H9 (cell line): Measurements from ENCODE around the gene VPS29. TPM values are rescaled to one million over a fixed set of nuclear protein-coding genes. Genes with fewer than 3 reads are reported as not detected.

Experiments used
- DNase-seq: peaks from one replicate; pipeline ENCODE4 v3.0.0-alpha.2; 2017
- H2AFZ ChIP-seq: one replicate; pipeline ENCODE4 v1.6.1; 2013; ENCODE audit warnings: mild to moderate bottlenecking, low read length, control low read depth, moderate library complexity
- H2AK5ac ChIP-seq: 2 replicates; pipeline ENCODE4 v1.6.1; 2013; ENCODE audit warnings: low read length, control low read depth, mixed read lengths; ENCODE audit not compliant: insufficient read length
- H2BK120ac ChIP-seq: one replicate; pipeline ENCODE4 v1.6.1; 2013; ENCODE audit warnings: low read depth, mild to moderate bottlenecking, low read length, control low read depth, inconsistent platforms; ENCODE audit not compliant: poor library complexity, severe bottlenecking
- H2BK12ac ChIP-seq: 2 replicates; pipeline ENCODE4 v1.6.1; 2013; ENCODE audit warnings: low read length, control low read depth, mixed read lengths, low read depth; ENCODE audit not compliant: insufficient read length
- H2BK15ac ChIP-seq: 2 replicates; pipeline ENCODE4 v1.6.1; 2013; ENCODE audit warnings: low read depth, low read length, control low read depth
- H2BK20ac ChIP-seq: one replicate; pipeline ENCODE4 v1.6.1; 2013; ENCODE audit warnings: low read depth, mild to moderate bottlenecking, low read length, control low read depth, inconsistent platforms; ENCODE audit not compliant: poor library complexity, severe bottlenecking
- H2BK5ac ChIP-seq: 2 replicates; pipeline ENCODE4 v1.6.1; 2013; ENCODE audit warnings: low read length, control low read depth, mixed read lengths; ENCODE audit not compliant: insufficient read length
- H3K14ac ChIP-seq: 2 replicates; pipeline ENCODE4 v1.6.1; 2013; ENCODE audit warnings: low read length, control low read depth; ENCODE audit not compliant: insufficient read depth
- H3K18ac ChIP-seq: 2 replicates; pipeline ENCODE4 v1.6.1; 2013; ENCODE audit warnings: low read depth, mild to moderate bottlenecking, mixed read lengths, low read length, control low read depth; ENCODE audit not compliant: insufficient read length
- H3K23ac ChIP-seq: 2 replicates; pipeline ENCODE4 v1.6.1; 2013; ENCODE audit warnings: low read length, control low read depth, mixed read lengths, low read depth; ENCODE audit not compliant: insufficient read length
- H3K23me2 ChIP-seq: 2 replicates; pipeline ENCODE4 v1.6.1; 2013; ENCODE audit warnings: low read depth, mild to moderate bottlenecking, mixed read lengths, low read length, control low read depth; ENCODE audit not compliant: insufficient read length, poor library complexity, severe bottlenecking
- H3K27ac ChIP-seq: 2 replicates; pipeline ENCODE4 v1.5.1; 2013; ENCODE audit warnings: low read length, control low read depth, mixed read lengths, low read depth; ENCODE audit not compliant: insufficient read length
- H3K27me3 ChIP-seq: 2 replicates; pipeline ENCODE4 v1.6.1; 2013; ENCODE audit warnings: low read length, control low read depth, inconsistent platforms; ENCODE audit not compliant: insufficient read depth
- H3K4ac ChIP-seq: 2 replicates; pipeline ENCODE4 v1.6.1; 2013; ENCODE audit warnings: low read depth, mild to moderate bottlenecking, control low read depth, inconsistent platforms, low read length, moderate library complexity
- H3K4me1 ChIP-seq: 2 replicates; pipeline ENCODE4 v1.6.1; 2013; ENCODE audit warnings: low read length, control low read depth, inconsistent platforms; ENCODE audit not compliant: insufficient read depth
- H3K4me2 ChIP-seq: 2 replicates; pipeline ENCODE4 v1.6.1; 2013; ENCODE audit warnings: low read length, control low read depth, mixed read lengths; ENCODE audit not compliant: insufficient read length, insufficient read depth
- H3K56ac ChIP-seq: 2 replicates; pipeline ENCODE4 v1.6.1; 2013; ENCODE audit warnings: low read depth, mild to moderate bottlenecking, mixed read lengths, low read length, control low read depth; ENCODE audit not compliant: insufficient read length
- H3K79me1 ChIP-seq: 2 replicates; pipeline ENCODE4 v1.6.1; 2013; ENCODE audit warnings: low read depth, mild to moderate bottlenecking, moderate library complexity, low read length, control low read depth, inconsistent platforms; ENCODE audit not compliant: insufficient read depth, poor library complexity, severe bottlenecking
- H3K79me2 ChIP-seq: 2 replicates; pipeline ENCODE4 v1.6.1; 2013; ENCODE audit warnings: low read length, control low read depth, inconsistent platforms; ENCODE audit not compliant: insufficient read depth
- H3K9ac ChIP-seq: 2 replicates; pipeline ENCODE4 v1.6.1; 2013; ENCODE audit warnings: low read length, control low read depth, mixed read lengths; ENCODE audit not compliant: insufficient read length; ENCODE audit errors: extremely low read depth
- H3K9me3 ChIP-seq: one replicate; pipeline ENCODE4 v1.6.1; 2013; ENCODE audit warnings: low read depth, low read length, inconsistent platforms; ENCODE audit not compliant: control insufficient read depth
- H3T11ph ChIP-seq: one replicate; pipeline ENCODE4 v1.6.1; 2013; ENCODE audit warnings: mild to moderate bottlenecking, low read length, control low read depth, inconsistent platforms
- H4K20me1 ChIP-seq: one replicate; pipeline ENCODE4 v1.6.1; 2013; ENCODE audit not compliant: control insufficient read depth, insufficient read length, insufficient read depth
- H4K5ac ChIP-seq: 2 replicates; pipeline ENCODE4 v1.6.1; 2013; ENCODE audit warnings: low read depth, mild to moderate bottlenecking, mixed read lengths, low read length, control low read depth; ENCODE audit not compliant: insufficient read length
- H4K8ac ChIP-seq: replicated peaks from 2 replicates; pipeline ENCODE4 v1.6.1; 2013; ENCODE audit warnings: low read length, control low read depth, mixed read lengths, low read depth; ENCODE audit not compliant: insufficient read length
- H4K91ac ChIP-seq: 2 replicates; pipeline ENCODE4 v1.6.1; 2013; ENCODE audit warnings: low read depth, mild to moderate bottlenecking, moderate library complexity, mixed read lengths, low read length, control low read depth; ENCODE audit not compliant: insufficient read length
- H3K27ac Mint-ChIP-seq, 3 experiments: 2 replicates in 2 of 3; 3 replicates in 1 of 3; pipeline ENCODE4 v1.8.0; 2020 to 2021; ENCODE audit warnings: mixed read lengths in 3 of 3, mild to moderate bottlenecking in 1 of 3, moderate library complexity in 1 of 3
- H3K27me3 Mint-ChIP-seq: 2 replicates; pipeline ENCODE4 v1.8.0; 2021; ENCODE audit warnings: low read depth, mild to moderate bottlenecking, moderate library complexity, mixed read lengths
- H3K36me3 Mint-ChIP-seq, 3 experiments: 2 replicates in 2 of 3; 3 replicates in 1 of 3; pipeline ENCODE4 v1.8.0; 2020 to 2021; ENCODE audit warnings: low read depth in 3 of 3, mixed read lengths in 3 of 3; ENCODE audit not compliant: insufficient read depth in 1 of 3
- H3K4me1 Mint-ChIP-seq, 2 experiments: 2 replicates each; pipeline ENCODE4 v1.8.0; 2020; ENCODE audit warnings: mixed read lengths in 2 of 2
- H3K4me3 Mint-ChIP-seq, 2 experiments: 2 replicates in 1 of 2; 3 replicates in 1 of 2; pipeline ENCODE4 v1.8.0; 2020 to 2021; ENCODE audit warnings: mild to moderate bottlenecking in 2 of 2, mixed read lengths in 2 of 2, moderate library complexity in 1 of 2
- H3K9me3 Mint-ChIP-seq, 2 experiments: 2 replicates in 1 of 2; 3 replicates in 1 of 2; pipeline ENCODE4 v1.8.0; 2020; ENCODE audit warnings: mild to moderate bottlenecking in 2 of 2, mixed read lengths in 2 of 2, moderate library complexity in 1 of 2
- WGBS: extraction: QIAGEN DNeasy Blood & Tissue Kit; methylation state at CpG from one replicate; pipeline ENCODE4 v1.1.7; 2013; ENCODE audit warnings: missing lambda C conversion rate, low lambda C conversion rate, mixed read lengths; ENCODE audit not compliant: insufficient read length; ENCODE audit errors: extremely low coverage; 5-methylcytosine and 5-hydroxymethylcytosine counted together
- total RNA-seq: library from RNA; stranded (reverse); gene quantifications from 2 replicates; pipeline ENCODE4 v1.2.1, GENCODE V29; 2021
- TF ChIP-seq, protein P1 (sequence below): fragments of 200-600 bp; sonication (generic); conservative IDR thresholded peaks from 3 replicates; pipeline ENCODE4 v1.8.0; 2021; ENCODE audit warnings: antibody characterized with exemption, mild to moderate bottlenecking

The VPS29 gene
- total RNA-seq, 1 experiment from 2014 or later, result 81.5 TPM

DNA sequence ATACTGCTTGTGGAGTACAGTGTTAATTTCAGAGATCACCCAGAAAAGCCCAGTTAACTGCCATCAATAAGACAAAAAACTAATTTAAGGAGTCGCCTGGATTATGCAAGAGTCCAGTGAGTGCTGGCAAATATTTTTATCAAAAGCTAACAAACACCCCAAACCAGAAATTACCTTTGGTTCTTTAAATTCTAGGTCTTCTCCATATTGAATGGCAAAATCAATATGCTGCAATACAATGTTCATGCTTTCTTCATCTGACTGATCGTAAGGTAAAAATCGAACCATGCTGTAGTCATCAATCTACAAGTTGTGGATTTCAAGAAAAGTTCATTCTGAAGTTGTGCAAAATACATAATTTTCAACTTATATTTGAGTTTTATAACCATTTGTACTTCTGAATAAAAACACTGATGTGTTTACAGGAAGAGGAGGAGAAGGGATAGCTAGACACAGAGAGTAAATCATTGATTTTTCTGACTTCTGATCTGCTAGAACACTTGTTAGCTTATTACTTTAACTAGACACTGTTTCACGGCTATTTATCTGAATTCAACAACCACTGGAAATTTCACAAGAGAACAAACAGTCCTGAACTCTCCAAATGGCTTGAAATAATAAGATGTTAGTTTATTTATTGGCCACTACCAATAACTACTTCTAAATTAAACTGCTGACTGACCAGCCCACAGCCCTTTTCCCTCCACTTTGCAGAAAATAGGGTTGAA lies 48.2 kb downstream of the VPS29 start:
- Mint-ChIP-seq H3K4me1 (peaks cover 5 to 10% of the 10 kb centered on the region in 2 experiments), H3K4me3 (no peak overlapping the region), H3K27me3 (no peaks in the 10 kb centered on the region), H3K36me3 (peaks cover 11 to 58% (median 32%) of the 10 kb centered on the region in 3 experiments; a peak in 6 of 7 replicates), H3K27ac (no peak overlapping the region), H3K9me3 (no peaks in the 10 kb centered on the region; a peak in 1 of 5 replicates)
- Histone ChIP-seq H3K9me3 (no peaks in the 10 kb centered on the region), H3K79me1 (no peaks in the 10 kb centered on the region), H2BK15ac (no peak overlapping the region), H3K9ac (no peak overlapping the region), H3K14ac (no peak overlapping the region), H4K20me1 (no peaks in the 10 kb centered on the region), H3K27ac (no peak overlapping the region), H3K79me2 (peaks cover 3% of the 10 kb centered on the region; the same call in 1 of the 2 replicates), H3K23me2 (no peaks in the 10 kb centered on the region), H4K91ac (no peak overlapping the region), H2AK5ac (no peak overlapping the region), H3K4me1 (no peaks in the 10 kb centered on the region), H2BK12ac (no peak overlapping the region), H2BK5ac (no peak overlapping the region), H3K4me2 (no peak overlapping the region), H4K8ac (no peak overlapping the region), H3K27me3 (no peaks in the 10 kb centered on the region), H2BK120ac (no peak overlapping the region), H3K56ac (no peak overlapping the region), H3K23ac (no peak overlapping the region), H2BK20ac (no peak overlapping the region), H3K4ac (no peak overlapping the region), H2AFZ (no peak overlapping the region), H4K5ac (no peak overlapping the region), H3T11ph (no peak overlapping the region), H3K18ac (no peak overlapping the region)
- no peak for DNase-seq
- TF ChIP-seq, protein P1, sequence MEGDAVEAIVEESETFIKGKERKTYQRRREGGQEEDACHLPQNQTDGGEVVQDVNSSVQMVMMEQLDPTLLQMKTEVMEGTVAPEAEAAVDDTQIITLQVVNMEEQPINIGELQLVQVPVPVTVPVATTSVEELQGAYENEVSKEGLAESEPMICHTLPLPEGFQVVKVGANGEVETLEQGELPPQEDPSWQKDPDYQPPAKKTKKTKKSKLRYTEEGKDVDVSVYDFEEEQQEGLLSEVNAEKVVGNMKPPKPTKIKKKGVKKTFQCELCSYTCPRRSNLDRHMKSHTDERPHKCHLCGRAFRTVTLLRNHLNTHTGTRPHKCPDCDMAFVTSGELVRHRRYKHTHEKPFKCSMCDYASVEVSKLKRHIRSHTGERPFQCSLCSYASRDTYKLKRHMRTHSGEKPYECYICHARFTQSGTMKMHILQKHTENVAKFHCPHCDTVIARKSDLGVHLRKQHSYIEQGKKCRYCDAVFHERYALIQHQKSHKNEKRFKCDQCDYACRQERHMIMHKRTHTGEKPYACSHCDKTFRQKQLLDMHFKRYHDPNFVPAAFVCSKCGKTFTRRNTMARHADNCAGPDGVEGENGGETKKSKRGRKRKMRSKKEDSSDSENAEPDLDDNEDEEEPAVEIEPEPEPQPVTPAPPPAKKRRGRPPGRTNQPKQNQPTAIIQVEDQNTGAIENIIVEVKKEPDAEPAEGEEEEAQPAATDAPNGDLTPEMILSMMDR, result no peak
- WGBS, result no CpG with 5 or more reads among the region's 4 CpGs
